K562 (cell line): Measurements from ENCODE around the gene CCDC138. TPM values are rescaled to one million over a fixed set of nuclear protein-coding genes. Genes with fewer than 3 reads are reported as not detected.

Experiments
- ZNF407 ChIP-seq: fragments of 450-650 bp; IDR thresholded peaks from 2 replicates; pipeline ENCODE4 v1.6.1; 2016; ENCODE audit warnings: low read depth
- polyA plus RNA-seq, 8 experiments: library from polyadenylated mRNA; depleted of rRNA in 4 of 8; stranded (reverse) in 5 of 8; unstranded in 3 of 8; fragments of >200 nt; fragmentation: Nextera tagmentation in 2 of 8; fragmentation: Illumina TruSeq in 1 of 8; extraction: Ambion mirVana in 2 of 8; extraction: Trizol in 1 of 8; gene quantifications; 2 replicates each; pipeline versions ENCODE4 v1.2.1 to v1.2.3, GENCODE V29; 2011 to 2014; ENCODE audit warnings: inconsistent platforms in 1 of 8, missing spikeins in 1 of 8
- total RNA-seq, 7 experiments: library from RNA; depleted of rRNA in 6 of 7; stranded (reverse); fragments of >200 nt in 6 of 7; fragmentation: Illumina TruSeq in 2 of 7; extraction: Trizol in 2 of 7; gene quantifications; 2 replicates each; pipeline versions ENCODE4 v1.2.1 to v1.2.3, GENCODE V29; 2011 to 2021; ENCODE audit warnings: low replicate concordance in 1 of 7

The CCDC138 gene
- total and polyA plus RNA-seq, 9 of the 15 experiments (the other 6 are each of a cell fraction or from before 2014, with no cell fraction given), result 17.5 to 44.6 (median 26.7) TPM

GRCh38 chr2:108922141-108922915, 135.8 kb downstream of the CCDC138 start (continued):
- no peak for TF ChIP-seq ZNF407
- TF ChIP-seq, all 486 proteins: peak for 0
